ENCODE results near the gene PRKAG1. TPM values are rescaled to one million over a fixed set of nuclear protein-coding genes. Genes with fewer than 3 reads are reported as not detected.

The PRKAG1 gene
- total RNA-seq, 1 donor from 2014 or later = 61.7 TPM

- DNase-seq (ENCODE audit: low spot score) = no peak
These were observed 49.3 kb downstream of the PRKAG1 start for GRCh38 chr12:48969160-48969771.

DNA sequence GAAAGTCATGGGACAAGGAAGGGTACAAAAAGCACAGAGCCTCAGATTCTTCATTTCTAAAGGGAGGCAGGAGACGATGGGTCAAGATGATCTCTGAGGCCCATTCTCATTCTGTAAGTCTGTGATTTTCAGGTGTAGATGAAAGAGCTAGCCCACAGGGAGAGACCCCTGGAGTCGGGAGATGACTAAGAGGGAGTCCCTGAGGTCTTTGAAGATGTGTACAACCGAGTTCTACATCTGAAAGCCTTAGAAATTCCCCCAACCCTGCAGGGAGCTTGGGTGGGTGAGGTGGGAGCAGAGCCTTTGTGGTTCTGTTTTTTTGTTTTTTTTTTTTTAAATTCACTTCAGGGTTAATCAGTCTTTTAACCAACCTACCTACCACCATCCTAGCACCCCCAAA, 50.1 kb downstream of the PRKAG1 start:
- DNase-seq (ENCODE audit: low spot score) = no peak

GRCh38 chr12:48967991-48968390, 50.6 kb downstream of the PRKAG1 start:
- DNase-seq (ENCODE audit: low spot score) = no peak

DNA sequence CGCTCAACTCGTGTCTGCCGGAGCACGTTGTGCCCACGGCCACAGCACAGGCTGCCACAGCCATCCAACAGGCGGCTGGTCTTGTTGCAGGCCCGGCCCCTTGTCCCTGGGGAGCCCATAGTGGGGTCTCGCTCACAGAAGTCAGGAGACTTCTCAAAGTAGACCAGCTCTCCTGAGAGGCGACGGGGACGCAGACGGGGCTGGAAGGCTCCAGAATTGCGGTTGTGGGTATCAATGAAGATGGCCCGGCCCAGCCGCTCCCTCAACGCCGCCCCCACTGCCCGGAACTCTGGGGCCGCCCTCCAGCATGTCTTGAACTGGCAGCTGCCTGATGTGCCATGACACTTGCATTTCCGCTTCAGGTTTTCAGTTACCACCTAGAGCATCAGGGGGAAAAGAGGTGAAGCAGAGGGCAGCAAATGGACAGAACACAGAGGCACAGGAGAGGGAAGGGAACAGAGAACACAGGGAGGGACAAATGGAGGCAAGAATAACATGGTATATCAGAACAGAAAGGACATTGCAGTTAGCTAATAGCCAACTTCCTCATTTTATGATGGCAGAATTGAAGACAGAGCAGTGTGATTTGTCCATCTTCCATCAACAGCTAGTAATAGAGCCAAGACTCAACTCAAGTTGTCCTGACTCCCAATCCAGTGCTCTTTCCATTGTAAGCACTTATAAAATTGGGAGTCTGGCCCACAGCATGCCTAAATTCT, 52.2 kb downstream of the PRKAG1 start:
- no peak for DNase-seq (ENCODE audit: low spot score)

- DNase-seq (ENCODE audit: low spot score) = no peak
These were observed 53.2 kb downstream of the PRKAG1 start for GRCh38 chr12:48965298-48965838.

GRCh38 chr12:48961801-48962200, 56.8 kb downstream of the PRKAG1 start:
- DNase-seq (ENCODE audit: low spot score) = no peak

GRCh38 chr12:48961331-48961730, 57.2 kb downstream of the PRKAG1 start:
- no peak for DNase-seq (ENCODE audit: low spot score)

DNA sequence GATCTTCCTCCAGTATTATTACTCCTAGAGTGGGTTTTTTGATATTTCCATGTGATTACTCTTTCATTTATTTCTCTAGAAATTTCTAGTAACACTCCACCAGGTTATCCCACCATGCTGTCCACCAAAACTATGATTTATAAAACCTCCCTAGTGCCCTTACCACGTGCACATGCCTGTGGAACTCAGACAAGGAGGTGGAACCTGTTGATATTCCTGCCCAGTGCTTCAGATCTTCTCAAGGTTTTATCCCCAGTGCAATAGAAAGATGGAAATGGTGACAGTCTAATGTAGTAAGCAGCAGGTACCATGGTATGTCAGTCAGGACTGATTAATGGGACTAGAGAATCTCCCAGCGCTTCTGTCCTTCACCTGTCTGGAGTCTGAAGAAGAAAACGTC, 57.7 kb downstream of the PRKAG1 start:
- no peak for DNase-seq (ENCODE audit: low spot score)

DNA sequence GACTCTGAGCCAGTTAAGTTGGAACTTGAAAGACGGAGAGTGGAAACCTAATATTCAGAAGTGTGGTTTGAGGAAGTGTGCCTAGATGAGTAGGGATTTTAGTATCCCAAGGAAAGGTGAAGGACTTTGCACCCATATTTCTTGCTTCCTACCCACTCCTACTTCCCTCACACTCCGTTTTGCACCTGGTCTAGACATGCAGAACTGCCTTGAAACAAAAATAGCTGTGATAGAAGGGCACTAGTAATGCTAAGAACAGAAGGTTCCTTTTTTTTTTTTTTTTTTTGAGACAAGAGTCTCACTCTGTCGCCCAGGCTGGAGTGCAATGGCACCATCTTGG, 60.6 kb downstream of the PRKAG1 start:
- DNase-seq (ENCODE audit: low spot score) = no peak

DNA sequence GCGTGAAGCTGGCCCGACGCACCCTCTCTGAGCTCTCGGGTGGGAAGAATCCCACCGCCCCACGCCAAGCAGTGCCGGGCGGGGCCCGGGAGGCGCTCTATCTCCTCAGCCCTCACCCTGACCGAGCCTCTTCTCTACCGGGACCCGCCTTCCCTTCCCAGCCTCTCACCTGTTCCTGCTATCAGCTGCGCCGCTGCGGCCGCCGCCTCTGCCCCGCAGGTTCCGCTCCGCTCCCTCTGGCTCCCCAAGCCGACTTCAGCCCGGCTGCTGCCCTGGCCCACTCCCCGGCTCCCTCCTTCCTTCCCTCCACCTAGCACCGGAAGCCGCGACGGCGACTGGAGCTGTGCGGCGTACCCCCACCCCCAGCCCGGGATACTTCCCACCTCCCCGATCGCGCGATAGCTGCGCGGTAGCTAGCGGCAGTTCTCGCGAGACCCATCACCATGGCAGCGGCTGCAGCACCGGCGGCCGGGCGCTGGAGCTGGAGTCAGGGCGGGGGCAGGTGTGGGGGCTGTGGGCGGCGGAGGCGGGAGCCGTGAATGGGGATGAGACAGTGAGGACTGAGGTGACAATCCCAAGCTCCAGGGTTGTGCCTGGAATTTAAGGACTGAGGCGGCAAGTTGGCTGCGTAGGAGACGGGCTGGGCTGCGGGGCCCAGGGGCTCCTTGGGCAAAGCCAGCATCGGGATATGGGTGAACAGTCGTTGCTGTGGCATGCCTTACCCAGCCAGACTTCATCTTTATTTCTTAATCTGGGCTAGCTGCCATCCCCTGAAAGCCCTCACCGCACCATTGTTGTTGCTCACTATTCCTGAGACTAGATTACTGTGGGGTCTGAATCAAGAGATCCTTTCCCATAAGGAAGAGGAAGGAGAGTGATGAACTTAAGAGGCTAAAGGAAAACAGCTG, 61.2 kb downstream of the PRKAG1 start, which contains the start of gene ARF3:
Gene ARF3 (minus strand): TSS at position 347 of the 908 bp plus-strand sequence. CDS start 16,392 bp downstream, outside the sequence.
- DNase-seq (ENCODE audit: low spot score) = peak; percentile 97

DNA sequence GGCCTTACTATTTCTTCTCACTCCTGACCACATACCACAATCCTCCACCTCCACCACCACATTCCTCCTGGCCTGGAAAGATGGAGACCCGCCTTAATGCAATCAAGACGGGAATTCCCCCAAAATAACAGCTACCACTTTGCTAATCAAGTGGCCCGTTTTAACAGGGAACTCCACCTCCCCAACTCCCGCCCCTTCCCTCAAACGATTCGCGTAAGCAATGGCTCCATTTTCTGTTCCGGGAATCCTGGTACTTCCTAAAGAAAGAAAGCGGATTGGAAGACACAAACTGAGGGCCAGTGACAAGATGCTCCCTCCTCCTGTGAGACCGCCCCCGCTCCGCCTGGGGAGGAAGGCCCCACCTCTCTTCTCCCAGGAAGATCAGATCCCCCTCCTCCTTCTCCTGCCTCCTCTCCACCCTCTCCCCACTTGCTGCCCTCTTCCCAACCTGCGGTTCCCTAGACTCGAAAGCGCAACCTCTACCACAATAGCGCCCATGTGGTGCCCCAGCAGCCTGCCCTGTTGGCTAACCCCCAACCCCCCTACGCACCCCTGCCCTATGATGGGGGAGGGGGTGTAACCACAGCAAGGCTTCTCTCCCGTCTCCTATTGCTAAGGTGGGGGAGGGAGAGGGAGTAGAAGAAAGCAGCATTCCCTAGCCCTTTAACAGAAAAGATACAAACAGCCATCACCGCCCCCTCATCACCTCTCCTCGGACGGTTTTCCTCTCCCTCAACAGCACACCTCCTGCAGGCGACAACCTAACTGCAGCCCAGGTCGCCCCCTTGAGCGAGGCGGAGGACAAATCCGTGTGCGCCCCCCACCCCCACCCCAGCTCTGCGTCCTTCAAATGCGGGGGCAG, 62.1 kb downstream of the PRKAG1 start:
- no peak for DNase-seq (ENCODE audit: low spot score)

DNA sequence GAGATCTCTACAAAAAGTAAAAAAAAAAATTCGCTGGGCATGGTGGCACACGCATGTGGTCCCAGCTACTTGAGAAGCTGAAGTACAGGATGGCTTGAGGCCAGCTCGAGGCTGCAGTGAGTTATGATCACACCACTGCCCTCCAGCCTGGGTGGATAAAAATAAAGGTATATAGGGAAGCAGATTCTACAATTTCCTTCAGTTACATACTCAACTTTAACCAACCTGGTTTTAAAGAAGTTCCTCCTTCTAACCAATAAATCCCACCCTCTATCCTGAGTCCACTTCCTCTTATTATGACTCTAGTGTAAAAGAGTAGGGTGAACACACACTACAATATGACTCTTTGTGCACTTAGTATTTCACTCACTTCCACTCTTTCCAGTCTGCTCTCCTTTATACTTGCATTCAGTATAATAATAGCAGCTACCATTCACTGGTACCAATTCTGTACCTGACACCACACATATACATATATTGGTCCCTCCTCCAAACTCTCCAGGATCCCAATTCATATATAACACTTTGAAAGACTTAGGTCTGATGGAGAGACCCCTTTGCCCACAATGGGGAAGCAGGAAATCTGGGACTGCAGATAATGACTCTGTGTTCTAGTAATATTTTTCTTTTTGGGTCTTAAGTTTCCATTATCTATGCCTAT, 63.6 kb downstream of the PRKAG1 start:
- DNase-seq (ENCODE audit: low spot score) = no peak

- no peak for DNase-seq (ENCODE audit: low spot score)
These were observed 64.5 kb downstream of the PRKAG1 start for GRCh38 chr12:48954061-48954460.

DNA sequence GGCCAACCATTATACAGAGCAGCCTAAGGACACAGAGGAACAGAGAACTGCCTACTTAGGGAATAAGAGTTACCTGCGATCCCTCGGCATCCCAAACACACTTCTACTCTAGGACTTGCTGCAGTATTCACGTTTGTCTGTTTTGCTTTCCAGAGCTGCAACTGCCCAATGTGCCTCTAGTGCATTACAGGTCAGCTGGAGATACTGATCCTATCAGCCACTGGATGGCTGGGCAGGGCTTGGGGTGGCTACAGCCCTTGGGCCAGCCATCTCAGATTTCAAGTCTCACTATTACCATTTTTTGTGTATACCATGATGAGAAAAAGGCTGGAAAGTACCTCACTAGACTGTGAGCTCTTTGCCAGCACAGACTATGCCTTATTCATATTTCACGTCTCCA, 65.9 kb downstream of the PRKAG1 start:
- DNase-seq (ENCODE audit: low spot score) = no peak

Other genes with a start within 250 kb of the PRKAG1 start
- 58.5 TPM for gene ADCY6, start 229.7 kb downstream of the PRKAG1 start, total RNA-seq
- gene CACNB3, start 200.3 kb downstream of the PRKAG1 start, total RNA-seq = 13.2 TPM
- 45.1 TPM for gene DDX23, start 166.6 kb downstream of the PRKAG1 start, total RNA-seq
- 4.7 TPM for gene RND1, start 152.9 kb downstream of the PRKAG1 start, total RNA-seq
- gene FKBP11, start 93.3 kb downstream of the PRKAG1 start, total RNA-seq = 34.2 TPM
- 149 TPM for gene ARF3, start 61.3 kb downstream of the PRKAG1 start, total RNA-seq
- 0.48 TPM for gene WNT10B, start 47.0 kb downstream of the PRKAG1 start, total RNA-seq
- not detected for gene WNT1, start 40.5 kb downstream of the PRKAG1 start, total RNA-seq
- gene DDN, start 19.4 kb downstream of the PRKAG1 start, total RNA-seq = 0.10 TPM
- 79.7 TPM for gene KMT2D, start 42.0 kb upstream of the PRKAG1 start, total RNA-seq
- gene RHEBL1, start 51.2 kb upstream of the PRKAG1 start, total RNA-seq = 0.42 TPM
- gene DHH, start 76.0 kb upstream of the PRKAG1 start, total RNA-seq = 1.5 TPM
- gene LMBR1L, start 92.1 kb upstream of the PRKAG1 start, total RNA-seq = 46.1 TPM
- gene TUBA1B, start 112.6 kb upstream of the PRKAG1 start, total RNA-seq = 737 TPM
- 121 TPM for gene TUBA1A, start 170.3 kb upstream of the PRKAG1 start, total RNA-seq
- 173 TPM for gene TUBA1C, start 246.3 kb upstream of the PRKAG1 start, total RNA-seq

Data from mesenteric fat pad (tissue), 1 donor.